DMS153 treated with DMSO at 0.1 percent for 48 hours (cell line): Measurements from ENCODE around the gene MRPL41.
"Not testable (repeated sequence)": the region's sequence is repeated elsewhere in the genome, so short reads cannot be mapped to it uniquely, and the experiment has no call there.

ENCODE experiments used
- DNase-seq: peaks from one replicate; lab custom pipeline; 2025; ENCODE audit not compliant: unreplicated experiment; lab: John Stamatoyannopoulos, UW

MRPL41 gene

GRCh38 chr9:137521405-137521985, 30.2 kb upstream of the MRPL41 start:
- DNase-seq: no peak

DNA sequence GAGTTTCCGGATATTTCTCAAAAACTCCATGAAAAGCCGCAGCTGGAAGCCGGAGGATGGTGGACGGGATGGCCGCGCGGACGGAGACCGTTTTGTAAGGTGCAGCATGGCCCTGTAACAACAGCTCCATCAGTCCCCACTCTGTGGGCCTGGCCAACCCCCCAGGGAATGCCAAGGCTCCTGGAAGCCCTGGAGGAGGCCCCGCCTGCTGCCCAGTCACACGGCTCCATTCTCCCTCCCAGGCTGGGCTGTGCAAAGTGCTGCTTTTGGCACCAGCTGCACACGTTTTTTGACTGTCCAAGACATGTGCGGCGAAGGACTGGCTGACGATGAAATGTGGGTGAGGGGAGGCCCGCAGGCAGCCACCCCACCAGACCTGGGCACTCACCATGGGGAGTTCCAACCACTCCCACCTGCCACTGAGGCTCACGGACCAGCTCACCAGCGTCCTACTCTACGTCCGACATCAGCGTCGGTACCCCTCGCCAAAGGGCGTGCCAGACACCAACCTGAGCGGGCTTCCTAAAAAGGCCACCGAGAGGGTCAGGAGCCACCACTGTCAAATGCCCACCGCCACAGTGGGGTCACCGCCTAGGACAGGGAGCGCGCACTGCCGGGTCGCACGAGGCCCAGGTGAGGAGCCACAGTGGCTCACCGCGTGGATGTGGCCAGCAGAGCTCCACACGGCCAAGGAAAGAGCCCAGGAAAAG, 28.8 kb upstream of the MRPL41 start:
- no peak for DNase-seq

GRCh38 chr9:137524161-137524980, 27.3 kb upstream of the MRPL41 start:
- DNase-seq: no peak

DNA sequence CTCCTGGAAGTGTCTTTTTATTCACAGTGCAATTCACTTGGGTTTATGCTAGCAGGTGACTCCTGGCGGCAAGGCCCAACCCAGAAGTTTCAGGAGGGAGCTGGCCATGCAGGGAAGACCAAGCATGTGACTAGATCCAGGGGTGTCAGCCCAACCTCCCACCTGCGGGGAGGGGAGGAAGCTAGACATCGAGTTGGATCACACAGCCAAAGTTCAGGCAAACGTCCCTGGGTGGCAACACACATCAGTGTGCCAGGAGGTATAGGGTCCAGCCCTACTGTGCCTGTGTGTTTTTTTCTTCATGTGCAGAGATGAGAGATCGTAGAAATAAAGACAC, 26.7 kb upstream of the MRPL41 start:
- no peak for DNase-seq

DNA sequence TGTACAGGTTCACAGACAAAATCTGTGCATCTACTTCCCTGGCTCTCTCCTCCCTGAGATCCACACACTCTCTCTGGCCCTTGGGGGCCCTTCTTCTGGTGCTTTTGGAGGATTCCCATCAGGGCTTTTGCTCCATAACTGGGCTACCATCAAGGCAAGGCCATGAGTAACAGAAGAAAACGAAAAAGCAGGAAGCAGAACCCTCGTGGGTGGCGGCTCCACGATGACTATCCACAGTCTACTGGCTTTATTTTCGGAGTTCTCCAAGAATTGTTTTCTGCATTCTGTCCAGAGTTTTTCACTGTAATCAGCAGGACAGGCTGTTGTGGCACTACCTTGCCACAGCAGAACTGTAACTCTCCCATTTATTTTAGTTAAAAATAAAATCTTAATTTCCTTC, 21.3 kb upstream of the MRPL41 start:
- DNase-seq: no peak

GRCh38 chr9:137531099-137531765, 20.4 kb upstream of the MRPL41 start:
- DNase-seq: no peak

- DNase-seq: not testable (repeated sequence)
Observed at GRCh38 chr9:137532891-137533468, 18.7 kb upstream of the MRPL41 start.

GRCh38 chr9:137534256-137535119, 17.2 kb upstream of the MRPL41 start:
- peak; percentile 60 for DNase-seq

DNA sequence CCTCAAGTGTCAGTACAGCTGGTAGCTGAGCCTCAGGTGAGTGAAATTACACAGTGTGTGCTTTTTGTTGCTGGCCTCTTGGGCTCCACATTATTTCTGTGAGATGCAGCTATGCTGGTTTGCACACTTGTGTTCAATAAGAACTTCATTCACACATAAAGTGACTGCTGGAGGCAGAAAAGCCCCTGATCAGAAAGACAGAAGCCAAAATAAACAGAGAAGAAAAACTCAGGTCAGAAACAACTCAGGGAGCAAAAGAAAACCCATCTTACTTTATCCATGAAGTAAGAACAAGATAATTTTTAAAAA, 16.6 kb upstream of the MRPL41 start:
- DNase-seq: no peak

- DNase-seq: not testable (repeated sequence)
Observed at GRCh38 chr9:137536594-137537131, 15.0 kb upstream of the MRPL41 start.

GRCh38 chr9:137538058-137538457, 13.6 kb upstream of the MRPL41 start:
- DNase-seq: no peak

- no peak for DNase-seq
Observed at GRCh38 chr9:137540536-137540935, 11.1 kb upstream of the MRPL41 start.

GRCh38 chr9:137542486-137542885, 9.2 kb upstream of the MRPL41 start:
- DNase-seq: no peak

DNA sequence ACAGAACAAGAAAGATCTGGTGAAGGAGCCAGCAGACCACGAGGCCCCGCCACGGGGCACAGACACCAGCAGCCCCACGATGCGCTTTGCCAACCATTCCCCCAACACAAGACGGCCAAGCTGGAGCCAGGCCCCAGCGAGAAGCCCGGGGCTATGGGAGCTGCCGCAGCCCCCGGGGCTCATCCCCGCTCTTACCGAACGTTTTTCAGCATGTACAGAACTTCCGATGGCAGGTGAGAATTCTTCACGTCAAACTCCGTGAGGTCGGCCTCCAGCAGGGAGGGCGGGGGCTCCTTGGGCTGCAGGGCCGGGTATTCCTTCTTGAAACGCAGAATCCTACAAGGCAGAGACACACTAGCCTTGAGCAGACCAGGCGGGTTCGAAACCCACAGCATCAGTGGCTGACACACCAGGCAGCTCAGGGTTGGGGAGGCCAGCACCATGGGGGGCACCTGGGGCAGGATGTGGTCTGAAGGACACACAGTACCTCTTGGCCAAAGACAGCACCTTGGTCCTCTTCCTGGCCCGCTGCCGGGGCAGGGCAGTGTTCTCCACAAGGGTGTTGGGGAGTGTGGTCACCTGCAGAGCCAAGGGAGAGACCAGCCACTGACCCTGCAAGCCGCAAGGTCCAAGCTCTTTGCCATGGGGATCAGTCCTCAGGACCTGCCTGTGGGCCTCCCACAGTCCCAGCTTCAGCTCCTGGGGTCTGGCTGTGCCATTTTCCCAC, 8.3 kb upstream of the MRPL41 start:
- DNase-seq: no peak

GRCh38 chr9:137544176-137544760, 7.4 kb upstream of the MRPL41 start:
- no peak for DNase-seq

DNA sequence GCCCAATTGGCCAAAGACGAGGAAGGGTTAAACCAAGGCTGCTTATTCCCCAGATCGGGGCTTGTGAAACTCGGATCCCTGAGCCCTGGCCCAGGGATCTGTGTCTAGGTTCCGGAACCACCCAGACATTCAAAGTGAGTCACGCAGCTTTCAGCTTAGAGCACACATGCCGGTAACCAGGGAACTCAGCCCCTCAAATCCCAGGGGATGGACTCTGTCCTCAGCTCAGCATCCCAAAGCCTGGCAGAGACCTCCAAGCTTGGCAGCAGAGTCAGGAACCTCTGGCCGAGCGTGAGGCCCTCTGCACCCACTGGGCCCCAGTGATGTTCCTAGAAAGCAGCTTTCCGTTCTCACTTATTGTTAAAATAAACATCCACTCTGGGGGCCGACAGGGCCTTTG, 6.6 kb upstream of the MRPL41 start:
- DNase-seq: no peak

DNA sequence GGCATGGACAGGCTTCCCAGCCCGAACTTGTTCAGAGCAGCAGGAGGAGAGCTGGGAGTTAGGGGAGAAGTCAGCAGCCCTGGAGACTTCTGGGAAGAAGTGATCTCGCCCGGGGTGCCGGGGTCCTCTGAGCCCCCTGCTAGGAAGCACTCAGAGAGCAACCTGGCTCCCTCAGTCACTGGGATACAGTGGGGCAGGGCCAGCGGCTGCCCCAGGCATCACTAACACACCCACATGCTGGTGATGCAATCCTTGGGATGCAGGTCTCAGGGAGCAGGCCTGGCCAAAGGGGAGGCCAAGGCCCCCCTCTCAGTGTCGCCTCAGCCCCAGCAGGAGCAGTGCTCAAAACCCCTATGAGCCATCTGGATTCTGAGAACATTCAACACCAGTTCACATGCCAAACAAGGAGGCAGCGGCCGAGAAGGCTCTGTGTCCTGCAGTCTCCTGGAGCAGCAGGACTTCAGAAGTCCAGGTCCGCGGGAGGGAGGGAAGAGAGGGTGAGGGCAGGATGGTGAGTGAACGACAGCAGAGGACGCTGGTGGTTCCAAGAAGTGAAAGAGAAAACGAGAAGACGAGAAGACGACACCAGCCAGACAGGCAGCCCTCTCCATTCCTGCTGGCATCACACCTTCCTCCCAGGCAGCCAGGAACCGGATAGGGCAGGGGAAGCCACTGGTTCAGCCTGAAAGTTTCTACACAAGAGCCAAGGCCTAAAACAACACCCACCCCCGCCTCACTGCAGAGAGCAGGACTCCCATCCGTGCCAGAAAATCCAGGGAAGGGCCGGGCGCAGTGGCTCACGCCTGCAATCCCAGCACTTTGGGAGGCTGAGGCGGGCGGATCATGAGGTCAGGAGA, 3.8 kb upstream of the MRPL41 start:
- no peak for DNase-seq

DNA sequence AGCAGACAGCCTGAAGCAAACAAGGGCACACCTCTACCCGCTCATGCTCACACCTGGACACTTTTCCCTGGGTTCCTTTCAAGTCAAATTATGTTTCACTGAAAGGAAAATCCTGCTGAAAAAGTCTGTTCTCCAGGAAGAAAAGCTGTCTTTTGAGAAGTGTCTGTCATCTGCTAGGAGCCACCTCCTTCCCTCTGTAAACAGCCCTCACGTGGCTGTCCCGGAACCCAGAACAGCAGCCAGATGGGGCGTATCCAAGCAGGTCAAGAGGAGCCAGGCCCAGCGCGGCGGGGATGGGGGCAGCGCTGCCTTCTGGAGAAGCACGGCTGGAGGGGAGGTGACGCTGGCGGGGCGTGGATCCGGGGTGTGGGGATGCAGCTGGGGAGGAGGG, 1.5 kb upstream of the MRPL41 start, which contains the start of gene PNPLA7:
Gene PNPLA7, minus strand, starts transcription at position 172 of the 391 bp plus-strand sequence. CDS start 205 bp downstream, outside the sequence.
- DNase-seq: peak; percentile 62
